Suprapubic skin (tissue), 4 donors: Measurements from ENCODE around the gene TRPC4. TPM values are rescaled to one million over a fixed set of nuclear protein-coding genes. Genes with fewer than 3 reads are reported as not detected.
"Not testable (repeated sequence)": the region's sequence is repeated elsewhere in the genome, so short reads cannot be mapped to it uniquely, and the experiment has no call there.

Experiments
- DNase-seq, 2 donors: peaks; one replicate each; pipeline ENCODE4 v3.0.0-alpha.2; 2019; ENCODE audit warnings: low spot score in 2 of 2
- H3K27ac ChIP-seq: fragments of 200-600 bp; sonication (generic); one replicate; pipeline ENCODE4 v1.5.1; 2019
- H3K27me3 ChIP-seq: fragments of 200-600 bp; sonication (generic); one replicate; pipeline ENCODE4 v1.5.1; 2019
- H3K36me3 ChIP-seq: fragments of 200-600 bp; sonication (generic); one replicate; pipeline ENCODE4 v1.5.1; 2019
- H3K4me1 ChIP-seq: fragments of 200-600 bp; sonication (generic); one replicate; pipeline ENCODE4 v1.5.1; 2019
- H3K4me3 ChIP-seq: fragments of 200-600 bp; sonication (generic); one replicate; pipeline ENCODE4 v1.5.1; 2019; ENCODE audit warnings: mild to moderate bottlenecking
- H3K9me3 ChIP-seq: fragments of 200-600 bp; sonication (generic); one replicate; pipeline ENCODE4 v1.5.1; 2019
- CTCF ChIP-seq, 2 donors: fragments of 200-600 bp in 1 of 2; fragments of 450-650 bp in 1 of 2; sonication (generic) in 1 of 2; IDR thresholded peaks; one replicate each; pipeline ENCODE4 v1.5.1; 2016 to 2019; ENCODE audit warnings: antibody characterized with exemption in 2 of 2, mild to moderate bottlenecking in 1 of 2, moderate library complexity in 1 of 2
- EP300 ChIP-seq: sonication (generic); formaldehyde crosslinking; IDR thresholded peaks from one replicate; pipeline ENCODE4 v1.6.1; 2017; ENCODE audit warnings: antibody characterized with exemption
- POLR2A ChIP-seq, 2 donors: fragments of 450-650 bp; IDR thresholded peaks; one replicate each; pipeline ENCODE4 v1.6.1; 2017; ENCODE audit warnings: antibody characterized with exemption in 2 of 2, mild to moderate bottlenecking in 2 of 2, moderate library complexity in 2 of 2
- POLR2AphosphoS5 ChIP-seq, 3 donors: sonication (generic); formaldehyde crosslinking; IDR thresholded peaks; one replicate each; pipeline ENCODE4 v1.6.1; 2017; ENCODE audit warnings: antibody characterized with exemption in 3 of 3
- WGBS: methylation state at CpG from one replicate; pipeline ENCODE4 v1.1.5; 2018; 5-methylcytosine and 5-hydroxymethylcytosine counted together
- total RNA-seq, 4 donors: library from RNA; depleted of rRNA; stranded (reverse); fragments of >200 nt; gene quantifications; one replicate each; pipeline ENCODE4 v1.1.0, GENCODE V29; 2016

The TRPC4 gene
- total RNA-seq, 4 donors from 2014 or later = 0.32 TPM; not detected in 3

GRCh38 chr13:37599519-37599918 is 270.1 kb downstream of the TRPC4 start:
- no peak overlapping the region for H3K4me3 ChIP-seq
- no peak overlapping the region for H3K27ac ChIP-seq
- TF ChIP-seq POLR2AphosphoS5 (IDR thresholded peaks at IDR 0.05) = no peak
- no peak for TF ChIP-seq EP300
- 48% methylated on average over 2 of the region's 2 CpGs for WGBS
- no peak for DNase-seq
- H3K4me1 ChIP-seq = peaks cover 8% of the 10 kb centered on the region
- H3K9me3 ChIP-seq = no peaks in the 10 kb centered on the region
- H3K36me3 ChIP-seq = no peaks in the 10 kb centered on the region
- no peaks in the 10 kb centered on the region for H3K27me3 ChIP-seq

GRCh38 chr13:37598597-37598996 is 271.0 kb downstream of the TRPC4 start, which contains the start of gene POSTN:
Gene POSTN (minus strand): TSS chr13:37598768. CDS start chr13:37598726, 42 bp downstream.
- peak within 1 kb of the TSS; percentile 20 for H3K4me3 ChIP-seq
- H3K36me3 ChIP-seq = no peaks in the 10 kb centered on the region
- H3K27ac ChIP-seq = no peak within 1 kb of the TSS
- DNase-seq = no peak
- no peaks in the 10 kb centered on the region for H3K27me3 ChIP-seq
- whole genome bisulfite sequencing = 15% methylated on average over 6 of the region's 6 CpGs
- TF ChIP-seq CTCF (IDR thresholded peaks at IDR 0.05) = no peak
- TF ChIP-seq EP300 = no peak
- no peak for TF ChIP-seq POLR2A (IDR thresholded peaks at IDR 0.05)
- no peak for TF ChIP-seq POLR2AphosphoS5 (IDR thresholded peaks at IDR 0.05)
- H3K9me3 ChIP-seq = no peaks in the 10 kb centered on the region
- H3K4me1 ChIP-seq = peaks cover 8% of the 10 kb centered on the region

GRCh38 chr13:37597477-37598025 is 272.0 kb downstream of the TRPC4 start:
- Histone ChIP-seq H3K27me3 (no peaks in the 10 kb centered on the region), H3K36me3 (no peaks in the 10 kb centered on the region), H3K27ac (no peak overlapping the region), H3K4me1 (peaks cover 8% of the 10 kb centered on the region), H3K9me3 (no peaks in the 10 kb centered on the region), H3K4me3 (peak overlapping the region; percentile 20)
- no peak for DNase-seq
- TF ChIP-seq POLR2A (IDR thresholded peaks at IDR 0.05) = no peak
- no peak for TF ChIP-seq CTCF (IDR thresholded peaks at IDR 0.05)
- no peak for TF ChIP-seq POLR2AphosphoS5 (IDR thresholded peaks at IDR 0.05)
- TF ChIP-seq EP300 = no peak
- 38% methylated on average over 2 of the region's 2 CpGs for WGBS

GRCh38 chr13:37596805-37597204 is 272.8 kb downstream of the TRPC4 start:
- Histone ChIP-seq H3K4me1 (peaks cover 8% of the 10 kb centered on the region), H3K27ac (no peak overlapping the region), H3K4me3 (peak overlapping the region; percentile 20), H3K27me3 (no peaks in the 10 kb centered on the region), H3K9me3 (no peaks in the 10 kb centered on the region), H3K36me3 (no peaks in the 10 kb centered on the region)
- WGBS = 47% methylated on average over 3 of the region's 3 CpGs
- DNase-seq = no peak
- TF ChIP-seq CTCF (IDR thresholded peaks at IDR 0.05) (no peak), POLR2A (IDR thresholded peaks at IDR 0.05) (no peak), EP300 (no peak), POLR2AphosphoS5 (IDR thresholded peaks at IDR 0.05) (no peak)

- H3K4me3 ChIP-seq = peak overlapping the region; percentile 1
- TF ChIP-seq POLR2AphosphoS5 (IDR thresholded peaks at IDR 0.05) (no peak), POLR2A (IDR thresholded peaks at IDR 0.05) (no peak), EP300 (no peak)
- H3K9me3 ChIP-seq = no peaks in the 10 kb centered on the region
- H3K27me3 ChIP-seq = no peaks in the 10 kb centered on the region
- H3K27ac ChIP-seq = no peak overlapping the region
- peaks cover 8% of the 10 kb centered on the region for H3K4me1 ChIP-seq
- DNase-seq = no peak
- H3K36me3 ChIP-seq = no peaks in the 10 kb centered on the region
These were observed 274.4 kb downstream of the TRPC4 start for GRCh38 chr13:37595162-37595561.

- H3K4me3 ChIP-seq = no peak overlapping the region
- 37% methylated on average over 2 of the region's 2 CpGs for WGBS
- no peak for DNase-seq
These were observed 275.0 kb downstream of the TRPC4 start for GRCh38 chr13:37594550-37594949.

GRCh38 chr13:37589381-37589780 is 280.2 kb downstream of the TRPC4 start:
- 66% methylated on average over 4 of the region's 4 CpGs for WGBS
- not testable (repeated sequence) for H3K27me3 ChIP-seq, DNase-seq, H3K4me1 ChIP-seq, H3K4me3 ChIP-seq, H3K27ac ChIP-seq, H3K9me3 ChIP-seq, H3K36me3 ChIP-seq

More at GRCh38 chr13:37594550-37594949, 275.0 kb downstream of the TRPC4 start:
- H3K9me3 ChIP-seq = no peaks in the 10 kb centered on the region
- TF ChIP-seq POLR2A (IDR thresholded peaks at IDR 0.05) (no peak), CTCF (IDR thresholded peaks at IDR 0.05) (no peak), POLR2AphosphoS5 (IDR thresholded peaks at IDR 0.05) (no peak), EP300 (no peak)
- peaks cover 8% of the 10 kb centered on the region for H3K4me1 ChIP-seq
- no peaks in the 10 kb centered on the region for H3K36me3 ChIP-seq
- no peaks in the 10 kb centered on the region for H3K27me3 ChIP-seq
- no peak overlapping the region for H3K27ac ChIP-seq
